Sigmoid colon (tissue), 7 donors: ENCODE results near the gene SKAP1. TPM values are rescaled to one million over a fixed set of nuclear protein-coding genes. Genes with fewer than 3 reads are reported as not detected.

Experiments used
- DNase-seq: peaks from one replicate; pipeline ENCODE4 v3.0.0-alpha.2; 2019
- H3K27ac ChIP-seq, 4 donors: fragments of 200-600 bp; sonication (generic); one replicate each; pipeline ENCODE4 v1.5.1; 2016 to 2019; ENCODE audit warnings: mild to moderate bottlenecking in 1 of 4
- H3K27me3 ChIP-seq, 3 donors: fragments of 200-600 bp; sonication (generic); one replicate each; pipeline ENCODE4 v1.5.1; 2019; ENCODE audit warnings: mild to moderate bottlenecking in 1 of 3
- H3K36me3 ChIP-seq, 4 donors: fragments of 200-600 bp; sonication (generic); one replicate each; pipeline ENCODE4 v1.5.1; 2016 to 2019
- H3K4me1 ChIP-seq, 4 donors: fragments of 200-600 bp; sonication (generic); one replicate each; pipeline ENCODE4 v1.5.1; 2017 to 2019
- H3K4me3 ChIP-seq, 4 donors: fragments of 200-600 bp; sonication (generic); one replicate each; pipeline ENCODE4 v1.5.1; 2017 to 2019; ENCODE audit warnings: mild to moderate bottlenecking in 2 of 4, moderate library complexity in 1 of 4
- H3K9me3 ChIP-seq, 4 donors: fragments of 200-600 bp in 3 of 4; sonication (generic) in 3 of 4; one replicate each; pipeline versions ENCODE4 v1.5.1 to v1.6.1; 2013 to 2019
- EP300 ChIP-seq, 4 donors: sonication (generic); formaldehyde crosslinking; IDR thresholded peaks; one replicate each; pipeline ENCODE4 v1.6.1; 2017; ENCODE audit warnings: antibody characterized with exemption in 4 of 4
- POLR2A ChIP-seq, 2 donors: fragments of 450-650 bp; IDR thresholded peaks; one replicate each; pipeline ENCODE4 v1.6.1; 2016; ENCODE audit warnings: antibody characterized with exemption in 2 of 2, mild to moderate bottlenecking in 2 of 2, moderate library complexity in 2 of 2
- POLR2AphosphoS5 ChIP-seq, 4 donors: sonication (generic); formaldehyde crosslinking; IDR thresholded peaks; one replicate each; pipeline ENCODE4 v1.6.1; 2017; ENCODE audit warnings: antibody characterized with exemption in 4 of 4
- WGBS, 2 donors: extraction: QIAGEN DNeasy Blood & Tissue Kit; methylation state at CpG; one replicate each; pipeline ENCODE4 v1.1.7; 2013; 5-methylcytosine and 5-hydroxymethylcytosine counted together
- intact Hi-C: fragments of 100-400 bp; cut with DNase I; formaldehyde crosslinking; loops from one replicate; pipeline ENCODE4 v1.15.1; 2023
- polyA plus RNA-seq, 3 donors: library from polyadenylated mRNA; stranded (reverse); fragments of 200-250 nt; gene quantifications; one replicate each; pipeline ENCODE4 v1.2.3, GENCODE V29; 2013
- total RNA-seq, 4 donors: library from RNA; depleted of rRNA; stranded (reverse); fragments of >200 nt; gene quantifications; one replicate each; pipeline ENCODE4 v1.1.0, GENCODE V29; 2016
- TF ChIP-seq, protein P1 (sequence below), 4 experiments: fragments of 450-650 bp in 3 of 4; fragments of 200-600 bp in 1 of 4; IDR thresholded peaks; one replicate each; pipeline ENCODE4 v1.5.1; 2016 to 2019; ENCODE audit warnings: antibody characterized with exemption in 4 of 4, mild to moderate bottlenecking in 3 of 4, moderate library complexity in 2 of 4
- donor health status: healthy with polysubstance abuse.
- donor health status: Bipolar disorder and iron deficiency.
- donor health status: healthy.

Gene SKAP1
- total and polyA plus RNA-seq, 7 donors: 0.36 to 10.3 (median 1.4) TPM; not detected in 1

GRCh38 chr17:48336986-48337385, 93.0 kb downstream of the SKAP1 start:
- no peak overlapping the region for H3K4me3 ChIP-seq
- H3K36me3 ChIP-seq: no peaks in the 10 kb centered on the region
- H3K27me3 ChIP-seq: peaks cover 27 to 97% (median 65%) of the 10 kb centered on the region in 3 donors
- DNase-seq: no peak
- WGBS, 2 donors: 36 to 74% methylated on average over 2 of the region's 2 CpGs
- intact Hi-C loops: loop anchor here (1.0 kb wide), 2 partner anchors 259 to 281 kb away; no protein-coding TSS in a partner anchor
- H3K27ac ChIP-seq: no peak overlapping the region
- no peak for TF ChIP-seq POLR2AphosphoS5 (IDR thresholded peaks at IDR 0.05)
- no peak for TF ChIP-seq POLR2A (IDR thresholded peaks at IDR 0.05)
- no peak for TF ChIP-seq EP300 (IDR thresholded peaks at IDR 0.05)
- TF ChIP-seq, protein P1, sequence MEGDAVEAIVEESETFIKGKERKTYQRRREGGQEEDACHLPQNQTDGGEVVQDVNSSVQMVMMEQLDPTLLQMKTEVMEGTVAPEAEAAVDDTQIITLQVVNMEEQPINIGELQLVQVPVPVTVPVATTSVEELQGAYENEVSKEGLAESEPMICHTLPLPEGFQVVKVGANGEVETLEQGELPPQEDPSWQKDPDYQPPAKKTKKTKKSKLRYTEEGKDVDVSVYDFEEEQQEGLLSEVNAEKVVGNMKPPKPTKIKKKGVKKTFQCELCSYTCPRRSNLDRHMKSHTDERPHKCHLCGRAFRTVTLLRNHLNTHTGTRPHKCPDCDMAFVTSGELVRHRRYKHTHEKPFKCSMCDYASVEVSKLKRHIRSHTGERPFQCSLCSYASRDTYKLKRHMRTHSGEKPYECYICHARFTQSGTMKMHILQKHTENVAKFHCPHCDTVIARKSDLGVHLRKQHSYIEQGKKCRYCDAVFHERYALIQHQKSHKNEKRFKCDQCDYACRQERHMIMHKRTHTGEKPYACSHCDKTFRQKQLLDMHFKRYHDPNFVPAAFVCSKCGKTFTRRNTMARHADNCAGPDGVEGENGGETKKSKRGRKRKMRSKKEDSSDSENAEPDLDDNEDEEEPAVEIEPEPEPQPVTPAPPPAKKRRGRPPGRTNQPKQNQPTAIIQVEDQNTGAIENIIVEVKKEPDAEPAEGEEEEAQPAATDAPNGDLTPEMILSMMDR (IDR thresholded peaks at IDR 0.05): no peak
- H3K4me1 ChIP-seq: no peaks in the 10 kb centered on the region
- H3K9me3 ChIP-seq: no peaks in the 10 kb centered on the region

GRCh38 chr17:48335858-48336500, 94.0 kb downstream of the SKAP1 start:
- H3K4me3 ChIP-seq: no peak overlapping the region
- no peak overlapping the region for H3K27ac ChIP-seq
- 22 to 26% methylated on average over 5 of the region's 5 CpGs for whole genome bisulfite sequencing, 2 donors
- no peaks in the 10 kb centered on the region for H3K36me3 ChIP-seq
- TF ChIP-seq EP300 (IDR thresholded peaks at IDR 0.05) (no peak), POLR2A (IDR thresholded peaks at IDR 0.05) (no peak), POLR2AphosphoS5 (IDR thresholded peaks at IDR 0.05) (no peak)
- TF ChIP-seq, protein P1 (IDR thresholded peaks at IDR 0.05): peak; percentile 30 to 75 (median 66)
- intact Hi-C loops: loop anchor here (1.0 kb wide), 2 partner anchors 260 to 282 kb away; no protein-coding TSS in a partner anchor
- H3K9me3 ChIP-seq: no peaks in the 10 kb centered on the region
- no peak for DNase-seq
- H3K27me3 ChIP-seq: peaks cover 31 to 97% (median 75%) of the 10 kb centered on the region in 3 donors
- no peaks in the 10 kb centered on the region for H3K4me1 ChIP-seq

GRCh38 chr17:48335146-48335784, 94.7 kb downstream of the SKAP1 start:
- no peaks in the 10 kb centered on the region for H3K4me1 ChIP-seq
- no peak for DNase-seq
- TF ChIP-seq EP300 (IDR thresholded peaks at IDR 0.05): no peak
- TF ChIP-seq POLR2AphosphoS5 (IDR thresholded peaks at IDR 0.05): peak in 1 of 4 donors; percentile 23
- H3K9me3 ChIP-seq: no peaks in the 10 kb centered on the region
- H3K27me3 ChIP-seq: peaks cover 32 to 97% (median 78%) of the 10 kb centered on the region in 3 donors
- H3K36me3 ChIP-seq: no peaks in the 10 kb centered on the region
- intact Hi-C loops: no loop called here
- H3K4me3 ChIP-seq: no peak overlapping the region
- no peak overlapping the region for H3K27ac ChIP-seq

DNA sequence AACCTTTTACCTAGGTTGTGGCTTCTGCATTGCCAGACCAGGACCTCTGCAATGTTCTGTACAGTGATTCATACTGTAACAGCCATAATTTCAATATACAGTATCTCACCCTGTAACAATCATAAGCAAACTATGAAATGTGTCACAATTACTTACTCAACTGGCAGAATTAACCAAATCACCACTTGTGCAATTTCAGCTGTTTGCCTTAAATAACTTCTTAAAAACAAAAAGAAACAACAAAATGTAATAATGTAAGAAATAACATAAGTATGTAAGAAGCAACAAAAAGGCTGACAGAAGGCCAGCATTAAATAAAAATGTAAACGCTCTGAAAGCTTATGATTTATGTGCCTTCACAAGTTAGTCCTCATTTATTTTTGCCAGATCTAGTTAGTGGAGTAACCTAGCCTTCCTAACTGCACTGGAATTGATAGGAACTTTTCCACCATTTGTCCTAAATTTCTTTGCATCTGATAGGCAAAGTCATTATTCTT, 96.9 kb downstream of the SKAP1 start:
- Histone ChIP-seq H3K4me3 (no peak overlapping the region), H3K27me3 (peaks cover 30 to 99% (median 68%) of the 10 kb centered on the region in 3 donors), H3K4me1 (no peaks in the 10 kb centered on the region), H3K36me3 (no peaks in the 10 kb centered on the region), H3K9me3 (no peaks in the 10 kb centered on the region), H3K27ac (no peak overlapping the region)
- intact Hi-C loops: no loop called here
- no peak for TF ChIP-seq EP300 (IDR thresholded peaks at IDR 0.05)
- TF ChIP-seq POLR2AphosphoS5 (IDR thresholded peaks at IDR 0.05): peak in 2 of 4 donors; percentile 5 to 15
- WGBS, 2 donors: 75 to 82% methylated on average over 1 of the region's 1 CpG
- DNase-seq: no peak

DNA sequence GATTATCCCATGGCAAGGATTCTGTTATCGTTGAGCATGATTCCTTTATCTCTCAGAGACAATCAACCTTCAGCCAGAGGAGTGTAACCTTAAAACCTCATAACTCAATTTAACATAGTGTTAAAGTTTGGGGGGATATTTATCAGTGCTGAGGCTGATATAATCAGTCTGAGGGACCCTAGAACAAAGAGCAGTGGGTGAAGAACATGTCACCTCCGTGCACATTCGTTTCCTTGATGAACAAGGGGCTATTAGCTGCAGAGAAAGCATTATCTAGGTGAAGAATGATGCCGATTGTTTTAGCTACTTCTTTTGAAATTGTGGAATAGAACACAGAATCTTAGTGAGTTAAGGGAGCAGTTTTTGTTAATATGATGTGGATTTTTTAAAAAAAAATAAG, 99.1 kb downstream of the SKAP1 start:
- 74 to 90% methylated on average over 4 of the region's 4 CpGs for WGBS, 2 donors
- intact Hi-C loops: no loop called here

More for the DNA sequence above, 99.1 kb downstream of the SKAP1 start:
- TF ChIP-seq POLR2AphosphoS5 (IDR thresholded peaks at IDR 0.05): no peak
- TF ChIP-seq, protein P1 (IDR thresholded peaks at IDR 0.05): no peak
- no peak for TF ChIP-seq POLR2A (IDR thresholded peaks at IDR 0.05)
- TF ChIP-seq EP300 (IDR thresholded peaks at IDR 0.05): no peak
- no peaks in the 10 kb centered on the region for H3K9me3 ChIP-seq
- H3K4me3 ChIP-seq: no peak overlapping the region
- no peaks in the 10 kb centered on the region for H3K36me3 ChIP-seq
- no peak for DNase-seq
- no peak overlapping the region for H3K27ac ChIP-seq
- H3K27me3 ChIP-seq: peaks cover 27 to 90% (median 55%) of the 10 kb centered on the region in 3 donors
- H3K4me1 ChIP-seq: no peaks in the 10 kb centered on the region
